Lower lobe of right lung (tissue), 2 donors: Measurements from ENCODE around the gene DOCK10. TPM values are rescaled to one million over a fixed set of nuclear protein-coding genes. Genes with fewer than 3 reads are reported as not detected.

Experiments
- ATAC-seq, 2 donors: fragments of 200-7000 bp; cut with Tn5 transposase; one replicate each; pipeline ENCODE4 v1.9.1; 2020 to 2022; ENCODE audit warnings: mild to moderate bottlenecking in 2 of 2, moderate library complexity in 2 of 2
- DNase-seq: peaks from one replicate; pipeline ENCODE4 v3.0.0-alpha.2; 2020
- H3K27ac ChIP-seq: fragments of 200-600 bp; one replicate; pipeline ENCODE4 v1.8.0; 2022
- H3K27me3 ChIP-seq: fragments of 200-600 bp; one replicate; pipeline ENCODE4 v1.8.0; 2022; ENCODE audit warnings: low read depth
- H3K36me3 ChIP-seq: fragments of 200-600 bp; one replicate; pipeline ENCODE4 v1.8.0; 2022; ENCODE audit warnings: mild to moderate bottlenecking
- H3K4me1 ChIP-seq: fragments of 200-600 bp; one replicate; pipeline ENCODE4 v1.8.0; 2022
- H3K4me3 ChIP-seq: fragments of 200-600 bp; one replicate; pipeline ENCODE4 v1.8.0; 2022; ENCODE audit warnings: mild to moderate bottlenecking
- H3K9me3 ChIP-seq: fragments of 200-600 bp; one replicate; pipeline ENCODE4 v1.8.0; 2022
- CTCF ChIP-seq: fragments of 200-600 bp; IDR thresholded peaks from one replicate; pipeline ENCODE4 v1.8.0; 2022; ENCODE audit warnings: antibody characterized with exemption, mild to moderate bottlenecking
- intact Hi-C: fragments of 100-400 bp; cut with DNase I; formaldehyde crosslinking; loops from one replicate; pipeline ENCODE4 v1.11.0; 2022
- total RNA-seq: library from RNA; stranded (reverse); fragmentation: NEBNext Ultra II Directional; extraction: Animal tissue kit (Norgen Biotek cat#: 25700); gene quantifications from one replicate; pipeline ENCODE4 v1.2.1, GENCODE V29; 2021
- donor health status: DM: no; HTN: yes; CAD: no; lungs with severe emphysema.

The DOCK10 gene
- total RNA-seq, 1 donor from 2014 or later, result 52.3 TPM

GRCh38 chr2:224774735-224775134 is 267.5 kb downstream of the DOCK10 start:
- DNase-seq (no peak), ATAC-seq (no peak)
- H3K36me3 ChIP-seq, result peaks cover 48% of the 10 kb centered on the region
- no peak overlapping the region for H3K27ac ChIP-seq
- no peaks in the 10 kb centered on the region for H3K27me3 ChIP-seq
- no peaks in the 10 kb centered on the region for H3K4me1 ChIP-seq
- H3K4me3 ChIP-seq, result no peak overlapping the region
- no peak for TF ChIP-seq CTCF
- H3K9me3 ChIP-seq, result no peaks in the 10 kb centered on the region
- intact Hi-C loops, result no loop called here

- H3K27ac ChIP-seq, result no peak overlapping the region
- H3K27me3 ChIP-seq, result no peaks in the 10 kb centered on the region
- H3K4me3 ChIP-seq, result no peak overlapping the region
- no peaks in the 10 kb centered on the region for H3K4me1 ChIP-seq
- DNase-seq (no peak), ATAC-seq (no peak)
- no peaks in the 10 kb centered on the region for H3K9me3 ChIP-seq
- intact Hi-C loops, result no loop called here
- peaks cover 67% of the 10 kb centered on the region for H3K36me3 ChIP-seq
- TF ChIP-seq CTCF, result no peak
Observed at GRCh38 chr2:224772494-224772893, 269.8 kb downstream of the DOCK10 start.

GRCh38 chr2:224769489-224769888 is 272.8 kb downstream of the DOCK10 start:
- ATAC-seq, result no peak
- Histone ChIP-seq H3K27me3 (no peaks in the 10 kb centered on the region), H3K9me3 (no peaks in the 10 kb centered on the region), H3K36me3 (peaks cover 72% of the 10 kb centered on the region), H3K4me3 (no peak overlapping the region), H3K4me1 (no peaks in the 10 kb centered on the region), H3K27ac (no peak overlapping the region)
- DNase-seq, result no peak
- intact Hi-C loops, result no loop called here
- TF ChIP-seq CTCF, result no peak

- no peaks in the 10 kb centered on the region for H3K27me3 ChIP-seq
- intact Hi-C loops, result no loop called here
- H3K4me3 ChIP-seq, result no peak overlapping the region
- no peaks in the 10 kb centered on the region for H3K4me1 ChIP-seq
- ATAC-seq (no peak), DNase-seq (no peak)
- no peak for TF ChIP-seq CTCF
- no peaks in the 10 kb centered on the region for H3K9me3 ChIP-seq
- no peak overlapping the region for H3K27ac ChIP-seq
- H3K36me3 ChIP-seq, result peaks cover 36% of the 10 kb centered on the region
Observed at GRCh38 chr2:224764565-224765236, 277.6 kb downstream of the DOCK10 start.

GRCh38 chr2:224757934-224758548 is 284.2 kb downstream of the DOCK10 start:
- no peaks in the 10 kb centered on the region for H3K36me3 ChIP-seq
- no peaks in the 10 kb centered on the region for H3K4me1 ChIP-seq
- peaks cover 4% of the 10 kb centered on the region for H3K9me3 ChIP-seq
- H3K27ac ChIP-seq, result no peak overlapping the region
- no peaks in the 10 kb centered on the region for H3K27me3 ChIP-seq
- intact Hi-C loops, result no loop called here
- TF ChIP-seq CTCF, result no peak
- DNase-seq, result no peak
- H3K4me3 ChIP-seq, result no peak overlapping the region
- ATAC-seq, result no peak
